ENCODE measurements around the gene MBD6.

The MBD6 gene

GRCh38 chr12:57517187-57517586, 5.4 kb upstream of the MBD6 start:
- no peak for TF ChIP-seq CTCF (IDR thresholded peaks at IDR 0.05)

GRCh38 chr12:57518176-57518919, 4.3 kb upstream of the MBD6 start:
- no peak for TF ChIP-seq CTCF (IDR thresholded peaks at IDR 0.05)

- TF ChIP-seq CTCF (IDR thresholded peaks at IDR 0.05) = no peak
These were observed 3.5 kb upstream of the MBD6 start for GRCh38 chr12:57518920-57519795.

GRCh38 chr12:57519796-57520052, 2.9 kb upstream of the MBD6 start:
- TF ChIP-seq CTCF (IDR thresholded peaks at IDR 0.05) = no peak

GRCh38 chr12:57520053-57520818, 2.4 kb upstream of the MBD6 start, which contains the start of gene DDIT3:
Gene DDIT3, minus strand, starts transcription at chr12:57520514. Its CDS starts 3,108 bp downstream, at chr12:57517406.
- no peak for TF ChIP-seq CTCF (IDR thresholded peaks at IDR 0.05)

- no peak for TF ChIP-seq CTCF (IDR thresholded peaks at IDR 0.05)
These were observed 1.1 kb upstream of the MBD6 start for GRCh38 chr12:57521525-57522010.

All from LNCAP (cell line).